HL-60 (cell line): ENCODE measurements around the gene CLEC20A.

Experiments
- DNase-seq, 2 experiments: peaks; one replicate each; pipeline ENCODE4 v3.0.0-alpha.2; 2010 to 2020; ENCODE audit warnings: low read depth in 1 of 2, low spot score in 1 of 2
- H3K27ac ChIP-seq: fragments of 250-450 bp; sonication (Bioruptor Pico); replicated peaks from 2 replicates; pipeline ENCODE4 v1.5.1; 2020; ENCODE audit warnings: mild to moderate bottlenecking, moderate library complexity
- H3K27me3 ChIP-seq: fragments of 250-450 bp; sonication (Bioruptor Pico); 2 replicates; pipeline ENCODE4 v1.5.1; 2021; ENCODE audit warnings: mild to moderate bottlenecking, moderate library complexity; ENCODE audit not compliant: insufficient read depth, poor library complexity, severe bottlenecking
- H3K4me3 ChIP-seq: replicated peaks from 2 replicates; pipeline ENCODE4 v1.5.1; 2011; ENCODE audit warnings: mild to moderate bottlenecking, control low read depth, low read length; ENCODE audit not compliant: insufficient read depth
- CTCF ChIP-seq: IDR thresholded peaks from one replicate; pipeline ENCODE4 v1.5.1; 2011; ENCODE audit warnings: low read length, control low read depth, inconsistent platforms; ENCODE audit not compliant: insufficient read depth
- GABPA ChIP-seq: IDR thresholded peaks from 2 replicates; pipeline ENCODE4 v1.6.1; 2012; ENCODE audit warnings: low read depth
- POLR2AphosphoS5 ChIP-seq: IDR thresholded peaks from 2 replicates; pipeline ENCODE4 v1.6.1; 2012; ENCODE audit warnings: low read depth
- REST ChIP-seq: IDR thresholded peaks from 2 replicates; pipeline ENCODE4 v1.6.1; 2012; ENCODE audit warnings: low read depth; ENCODE audit not compliant: insufficient replicate concordance
- SPI1 ChIP-seq: IDR thresholded peaks from 2 replicates; pipeline ENCODE4 v1.6.1; 2012; ENCODE audit warnings: low read depth, mild to moderate bottlenecking, borderline replicate concordance

CLEC20A gene

GRCh38 chr1:178457651-178458050 is 39.1 kb downstream of the CLEC20A start:
- DNase-seq: no peak
- no peak overlapping the region for H3K27ac ChIP-seq
- no peak overlapping the region for H3K4me3 ChIP-seq

GRCh38 chr1:178456472-178456871 is 40.3 kb downstream of the CLEC20A start:
- DNase-seq: no peak
- H3K27ac ChIP-seq: no peak overlapping the region
- H3K4me3 ChIP-seq: no peak overlapping the region
- H3K27me3 ChIP-seq: no peaks in the 10 kb centered on the region
- TF ChIP-seq REST: no peak
- TF ChIP-seq POLR2AphosphoS5: no peak
- no peak for TF ChIP-seq GABPA
- TF ChIP-seq CTCF: no peak
- TF ChIP-seq SPI1: no peak

More at GRCh38 chr1:178457651-178458050, 39.1 kb downstream of the CLEC20A start:
- TF ChIP-seq CTCF (no peak), SPI1 (no peak), REST (no peak), GABPA (no peak), POLR2AphosphoS5 (no peak)
- no peaks in the 10 kb centered on the region for H3K27me3 ChIP-seq

- Histone ChIP-seq H3K4me3 (no peak overlapping the region), H3K27ac (no peak overlapping the region), H3K27me3 (no peaks in the 10 kb centered on the region)
- no peak for DNase-seq
- TF ChIP-seq CTCF (no peak), GABPA (no peak), SPI1 (no peak), POLR2AphosphoS5 (no peak), REST (no peak)
These were observed 44.8 kb downstream of the CLEC20A start for GRCh38 chr1:178452013-178452412.
